Caco-2 (cell line): ENCODE measurements around the gene SLC38A6. TPM values are rescaled to one million over a fixed set of nuclear protein-coding genes. Genes with fewer than 3 reads are reported as not detected.

Experiments
- BruUV-seq: library from RNA; stranded (reverse); fragments of 400-500 nt; replicated peaks from 2 replicates; lab custom pipeline; 2021; lab: Mats Ljungman, UMichigan
- CTCF ChIA-PET: fragments of 300-600 bp; sonication (Branson Sonifier 250); formaldehyde crosslinking; loops from one replicate; lab custom pipeline; 2022; ENCODE audit warnings: antibody characterized with exemption; lab: Charles Lee
- POLR2A ChIA-PET: fragments of 300-600 bp; sonication (Branson Sonifier 250); formaldehyde crosslinking; loops from one replicate; lab custom pipeline; 2022; ENCODE audit warnings: antibody characterized with exemption; lab: Charles Lee
- DNase-seq, 2 experiments: peaks; one replicate each; pipeline versions ENCODE4 v3.0.0 to v3.0.0-alpha.2; 2020 to 2022
- H3K27me3 ChIP-seq: replicated peaks from 2 replicates; pipeline ENCODE4 v1.6.0; 2011; ENCODE audit warnings: low read length; ENCODE audit not compliant: control insufficient read depth, insufficient read depth
- H3K36me3 ChIP-seq: 2 replicates; pipeline ENCODE4 v1.5.1; 2011; ENCODE audit warnings: low read length; ENCODE audit not compliant: control insufficient read depth, insufficient read depth
- H3K4me1 ChIP-seq: fragments of 250-450 bp; sonication (Bioruptor Pico); 2 replicates; pipeline ENCODE4 v1.5.1; 2020; ENCODE audit warnings: mild to moderate bottlenecking
- H3K4me3 ChIP-seq: 2 replicates; pipeline ENCODE4 v1.5.1; 2011; ENCODE audit warnings: low read depth, mild to moderate bottlenecking, control low read depth, low read length
- H3K9me3 ChIP-seq: fragments of 250-450 bp; sonication (Bioruptor Pico); 2 replicates; pipeline ENCODE4 v1.5.1; 2020; ENCODE audit warnings: mild to moderate bottlenecking, moderate library complexity
- H3K27ac Mint-ChIP-seq: one replicate; pipeline ENCODE4 v1.8.0; 2022; ENCODE audit warnings: mixed read lengths; ENCODE audit not compliant: unreplicated experiment
- H3K27me3 Mint-ChIP-seq: one replicate; pipeline ENCODE4 v1.8.0; 2022; ENCODE audit warnings: mixed read lengths; ENCODE audit not compliant: insufficient read depth, unreplicated experiment
- H3K36me3 Mint-ChIP-seq: one replicate; pipeline ENCODE4 v1.8.0; 2022; ENCODE audit warnings: mild to moderate bottlenecking, mixed read lengths; ENCODE audit not compliant: insufficient read depth, unreplicated experiment
- H3K4me1 Mint-ChIP-seq: one replicate; pipeline ENCODE4 v1.8.0; 2022; ENCODE audit warnings: low read depth, mixed read lengths; ENCODE audit not compliant: unreplicated experiment
- H3K4me3 Mint-ChIP-seq: one replicate; pipeline ENCODE4 v1.8.0; 2022; ENCODE audit warnings: mild to moderate bottlenecking, moderate library complexity, mixed read lengths; ENCODE audit not compliant: unreplicated experiment
- H3K9me3 Mint-ChIP-seq: one replicate; pipeline ENCODE4 v1.8.0; 2022; ENCODE audit warnings: mixed read lengths; ENCODE audit not compliant: unreplicated experiment
- CTCF ChIP-seq, 2 experiments: fragments of 200-600 bp in 1 of 2; IDR thresholded peaks; 1 replicate in 1 of 2; 2 replicates in 1 of 2; pipeline versions ENCODE4 v1.5.1 to v1.8.0; 2011 to 2022; ENCODE audit warnings: antibody characterized with exemption in 1 of 2, control low read depth in 1 of 2, inconsistent platforms in 1 of 2, low read depth in 1 of 2, low read length in 1 of 2, mild to moderate bottlenecking in 1 of 2, moderate library complexity in 1 of 2; ENCODE audit not compliant: insufficient read depth in 1 of 2, severe bottlenecking in 1 of 2, unreplicated experiment in 1 of 2
- intact Hi-C: fragments of 100-400 bp; cut with micrococcal nuclease; formaldehyde crosslinking; loops from one replicate; pipeline ENCODE4 v1.10.0; 2022; ENCODE audit not compliant: unreplicated experiment
- total RNA-seq: library from RNA; stranded (reverse); gene quantifications from 2 replicates; pipeline ENCODE4 v1.2.3, GENCODE V29; 2022

SLC38A6 gene
- total RNA-seq, 1 experiment from 2014 or later: 11.5 TPM

GRCh38 chr14:60956202-60956601 is 24.8 kb upstream of the SLC38A6 start:
- CTCF ChIA-PET: no interaction called here
- no peaks in the 10 kb centered on the region for H3K27me3 ChIP-seq
- TF ChIP-seq CTCF (IDR thresholded peaks at IDR 0.05; ENCODE audit: insufficient read depth in 1 of 2, low read depth in 1 of 2, low read length in 1 of 2, severe bottlenecking in 1 of 2, unreplicated experiment in 1 of 2): no peak
- Mint-ChIP-seq H3K27me3 (no peaks in the 10 kb centered on the region), H3K36me3 (peaks cover 9% of the 10 kb centered on the region), H3K4me1 (no peaks in the 10 kb centered on the region), H3K27ac (no peak overlapping the region), H3K9me3 (peaks cover 21% of the 10 kb centered on the region), H3K4me3 (no peak overlapping the region)
- H3K4me3 ChIP-seq: no peak overlapping the region
- no peak for DNase-seq
- peaks cover 4% of the 10 kb centered on the region; the same call in 1 of the 2 replicates for H3K9me3 ChIP-seq
- H3K4me1 ChIP-seq: no peaks in the 10 kb centered on the region
- intact Hi-C loops: no loop called here
- BruUV-seq: no TSS peak
- H3K36me3 ChIP-seq: no peaks in the 10 kb centered on the region
- POLR2A ChIA-PET: no interaction called here

DNA sequence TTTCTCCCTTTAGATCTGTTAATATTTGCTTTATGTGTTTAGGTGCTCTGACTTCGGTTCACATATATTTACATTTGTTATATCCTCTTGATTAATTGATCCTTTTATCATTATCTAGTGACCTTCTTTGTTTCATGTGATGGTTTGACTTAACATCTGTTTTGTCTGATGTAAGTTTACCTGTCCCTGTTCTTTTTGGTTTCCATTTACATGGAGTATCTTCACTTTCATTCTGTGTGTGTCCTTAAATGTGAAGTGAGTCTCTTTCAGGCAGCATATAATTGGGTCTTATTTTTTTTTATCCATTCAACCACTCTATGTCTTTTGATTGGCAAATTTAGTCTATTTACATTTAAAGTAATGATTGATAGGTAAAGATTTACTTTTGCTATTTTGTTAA is 24.4 kb upstream of the SLC38A6 start:
- DNase-seq: no peak
- Histone ChIP-seq H3K4me3 (no peak overlapping the region), H3K36me3 (no peaks in the 10 kb centered on the region), H3K9me3 (peaks cover 4% of the 10 kb centered on the region; the same call in 1 of the 2 replicates), H3K27me3 (no peaks in the 10 kb centered on the region), H3K4me1 (no peaks in the 10 kb centered on the region)
- H3K27ac Mint-ChIP-seq: no peak overlapping the region
- no peaks in the 10 kb centered on the region for H3K27me3 Mint-ChIP-seq
- CTCF ChIA-PET: no interaction called here
- no peaks in the 10 kb centered on the region for H3K4me1 Mint-ChIP-seq
- no TSS peak for BruUV-seq
- peaks cover 9% of the 10 kb centered on the region for H3K36me3 Mint-ChIP-seq
- H3K4me3 Mint-ChIP-seq: no peak overlapping the region
- intact Hi-C loops: no loop called here
- no peak for TF ChIP-seq CTCF (IDR thresholded peaks at IDR 0.05; ENCODE audit: insufficient read depth in 1 of 2, low read depth in 1 of 2, low read length in 1 of 2, severe bottlenecking in 1 of 2, unreplicated experiment in 1 of 2)
- peaks cover 21% of the 10 kb centered on the region for H3K9me3 Mint-ChIP-seq
- POLR2A ChIA-PET: no interaction called here

- no peak overlapping the region for H3K27ac Mint-ChIP-seq
- H3K4me3 Mint-ChIP-seq: no peak overlapping the region
- BruUV-seq: no TSS peak
- peaks cover 9% of the 10 kb centered on the region for H3K36me3 Mint-ChIP-seq
- CTCF ChIA-PET: no interaction called here
- no peak overlapping the region for H3K4me3 ChIP-seq
- H3K9me3 ChIP-seq: peaks cover 4% of the 10 kb centered on the region; the same call in 1 of the 2 replicates
- no peaks in the 10 kb centered on the region for H3K36me3 ChIP-seq
- H3K27me3 ChIP-seq: no peaks in the 10 kb centered on the region
- DNase-seq: no peak
- peaks cover 21% of the 10 kb centered on the region for H3K9me3 Mint-ChIP-seq
- POLR2A ChIA-PET: no interaction called here
- no peaks in the 10 kb centered on the region for H3K4me1 Mint-ChIP-seq
- no peaks in the 10 kb centered on the region for H3K4me1 ChIP-seq
- intact Hi-C loops: no loop called here
- no peaks in the 10 kb centered on the region for H3K27me3 Mint-ChIP-seq
- TF ChIP-seq CTCF (IDR thresholded peaks at IDR 0.05; ENCODE audit: insufficient read depth in 1 of 2, low read depth in 1 of 2, low read length in 1 of 2, severe bottlenecking in 1 of 2, unreplicated experiment in 1 of 2): no peak
These were observed 22.9 kb upstream of the SLC38A6 start for GRCh38 chr14:60958146-60958545.
